ENCODE results near the gene CHRNA3. TPM values are rescaled to one million over a fixed set of nuclear protein-coding genes. Genes with fewer than 3 reads are reported as not detected.

The CHRNA3 gene
- total RNA-seq, 1 experiment from 2014 or later = not detected

GRCh38 chr15:78573416-78573815 lies 47.4 kb downstream of the CHRNA3 start:
- BruUV-seq (replicated peaks) = no TSS peak
- intact Hi-C loops (cut with micrococcal nuclease) = no loop called here
- Histone ChIP-seq H3K4me3 (replicated peaks in 1 of 2; ENCODE audit: low read depth in 1 of 2, low read length in 2 of 2) (no peak overlapping the region), H3K27ac (ENCODE audit: low read depth, low read length) (no peak overlapping the region), H2AFZ (ENCODE audit: low read depth, low read length, poor library complexity, severe bottlenecking) (no peak overlapping the region), H4K20me1 (ENCODE audit: insufficient read depth) (no peaks in the 10 kb centered on the region; the same call in 1 of the 2 replicates), H3K27me3 (ENCODE audit: insufficient read depth, low read length) (no peaks in the 10 kb centered on the region), H3K9me3 (ENCODE audit: control insufficient read depth in 1 of 2, insufficient read depth in 1 of 2, low read depth in 1 of 2, low read length in 2 of 2) (no peaks in the 10 kb centered on the region), H3K9ac (ENCODE audit: low read length) (no peak overlapping the region), H3K4me1 (ENCODE audit: control insufficient read depth in 1 of 2, insufficient read depth in 2 of 2, low read length in 2 of 2) (no peaks in the 10 kb centered on the region), H3K4me2 (ENCODE audit: low read length) (no peak overlapping the region), H3K79me2 (ENCODE audit: insufficient read depth, low read length) (peaks cover 62% of the 10 kb centered on the region), H3K36me3 (ENCODE audit: control insufficient read depth in 1 of 2, insufficient read depth in 2 of 2, low read length in 2 of 2) (no peaks in the 10 kb centered on the region), H3K9me2 (ENCODE audit: insufficient read depth) (no peaks in the 10 kb centered on the region)
- ATAC-seq (no peak), DNase-seq (ENCODE audit: low read depth, low spot score) (no peak)
- ChIA-PET RAD21 (ENCODE audit: low non-redundant PET in 1 of 2, low total read pairs in 2 of 2, uncharacterized antibody in 2 of 2, unreplicated experiment in 2 of 2) (no interaction called here), CTCF (no interaction called here), POLR2A (no interaction called here)
- TF ChIP-seq RAD21 (IDR thresholded peaks at IDR 0.05; ENCODE audit: low read depth) (no peak), SIN3A (IDR thresholded peaks at IDR 0.05; ENCODE audit: low read depth) (no peak), POLR2A (IDR thresholded peaks at IDR 0.05; ENCODE audit: borderline replicate concordance, extremely low read depth, insufficient read depth, insufficient read length) (no peak), ATF3 (IDR thresholded peaks at IDR 0.05) (no peak)

DNA sequence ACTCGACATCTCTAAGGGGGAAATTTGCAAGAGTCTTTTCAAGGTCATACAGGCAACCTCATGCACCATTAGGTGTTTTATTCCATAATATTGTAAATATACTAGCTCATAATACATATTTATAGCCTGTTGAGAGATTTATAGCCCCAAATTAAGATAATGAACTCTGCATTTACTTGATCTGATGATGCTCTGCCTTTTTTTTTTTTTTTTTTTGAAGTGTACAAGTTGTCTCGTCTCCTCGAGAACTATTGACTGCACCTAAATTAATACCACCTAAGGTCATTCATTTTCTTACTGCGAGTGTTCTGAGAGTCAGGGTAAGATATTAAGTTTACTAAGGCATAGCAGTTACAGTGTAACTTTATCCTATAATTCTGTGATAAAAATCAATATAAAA lies 49.4 kb downstream of the CHRNA3 start:
- H3K36me3 ChIP-seq (ENCODE audit: control insufficient read depth in 1 of 2, insufficient read depth in 2 of 2, low read length in 2 of 2) = no peaks in the 10 kb centered on the region
- intact Hi-C loops (cut with micrococcal nuclease) = no loop called here
- H4K20me1 ChIP-seq (ENCODE audit: insufficient read depth) = no peaks in the 10 kb centered on the region; the same call in 1 of the 2 replicates
- ChIA-PET CTCF (no interaction called here), POLR2A (no interaction called here), RAD21 (ENCODE audit: low non-redundant PET in 1 of 2, low total read pairs in 2 of 2, uncharacterized antibody in 2 of 2, unreplicated experiment in 2 of 2) (no interaction called here)
- no peak for ATAC-seq
- H3K9me3 ChIP-seq (ENCODE audit: control insufficient read depth in 1 of 2, insufficient read depth in 1 of 2, low read depth in 1 of 2, low read length in 2 of 2) = no peaks in the 10 kb centered on the region
- no peak overlapping the region for H3K4me2 ChIP-seq (ENCODE audit: low read length)
- H2AFZ ChIP-seq (ENCODE audit: low read depth, low read length, poor library complexity, severe bottlenecking) = no peak overlapping the region
- no peaks in the 10 kb centered on the region for H3K9me2 ChIP-seq (ENCODE audit: insufficient read depth)
- no peak overlapping the region for H3K9ac ChIP-seq (ENCODE audit: low read length)
- no TSS peak for BruUV-seq (replicated peaks)
- no peak overlapping the region for H3K27ac ChIP-seq (ENCODE audit: low read depth, low read length)
- H3K27me3 ChIP-seq (ENCODE audit: insufficient read depth, low read length) = no peaks in the 10 kb centered on the region
- peaks cover 0 to 4% of the 10 kb centered on the region in 2 experiments; a peak in 1 of 4 replicates for H3K4me1 ChIP-seq (ENCODE audit: control insufficient read depth in 1 of 2, insufficient read depth in 2 of 2, low read length in 2 of 2)
- peaks cover 66% of the 10 kb centered on the region for H3K79me2 ChIP-seq (ENCODE audit: insufficient read depth, low read length)
- H3K4me3 ChIP-seq (replicated peaks in 1 of 2; ENCODE audit: low read depth in 1 of 2, low read length in 2 of 2) = no peak overlapping the region
- no peak for DNase-seq (ENCODE audit: low read depth, low spot score)
- TF ChIP-seq, protein P1, sequence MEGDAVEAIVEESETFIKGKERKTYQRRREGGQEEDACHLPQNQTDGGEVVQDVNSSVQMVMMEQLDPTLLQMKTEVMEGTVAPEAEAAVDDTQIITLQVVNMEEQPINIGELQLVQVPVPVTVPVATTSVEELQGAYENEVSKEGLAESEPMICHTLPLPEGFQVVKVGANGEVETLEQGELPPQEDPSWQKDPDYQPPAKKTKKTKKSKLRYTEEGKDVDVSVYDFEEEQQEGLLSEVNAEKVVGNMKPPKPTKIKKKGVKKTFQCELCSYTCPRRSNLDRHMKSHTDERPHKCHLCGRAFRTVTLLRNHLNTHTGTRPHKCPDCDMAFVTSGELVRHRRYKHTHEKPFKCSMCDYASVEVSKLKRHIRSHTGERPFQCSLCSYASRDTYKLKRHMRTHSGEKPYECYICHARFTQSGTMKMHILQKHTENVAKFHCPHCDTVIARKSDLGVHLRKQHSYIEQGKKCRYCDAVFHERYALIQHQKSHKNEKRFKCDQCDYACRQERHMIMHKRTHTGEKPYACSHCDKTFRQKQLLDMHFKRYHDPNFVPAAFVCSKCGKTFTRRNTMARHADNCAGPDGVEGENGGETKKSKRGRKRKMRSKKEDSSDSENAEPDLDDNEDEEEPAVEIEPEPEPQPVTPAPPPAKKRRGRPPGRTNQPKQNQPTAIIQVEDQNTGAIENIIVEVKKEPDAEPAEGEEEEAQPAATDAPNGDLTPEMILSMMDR (IDR thresholded peaks at IDR 0.05 in 2 of 3, conservative IDR thresholded peaks at IDR 0.05 in 1 of 3; ENCODE audit: borderline replicate concordance in 1 of 3, insufficient read depth in 1 of 3, low read depth in 2 of 3, low read length in 2 of 3) = no peak
- no peak for TF ChIP-seq ELF1 (IDR thresholded peaks at IDR 0.05; ENCODE audit: borderline replicate concordance, low read depth)
- no peak for TF ChIP-seq ZNF274 (IDR thresholded peaks at IDR 0.05; ENCODE audit: low read depth, low read length)
- TF ChIP-seq ZFX (IDR thresholded peaks at IDR 0.05) = no peak
- no peak for TF ChIP-seq FOSL1 (IDR thresholded peaks at IDR 0.05; ENCODE audit: low read depth)
- no peak for TF ChIP-seq EZH2 (IDR thresholded peaks at IDR 0.05)
- TF ChIP-seq SIN3A (IDR thresholded peaks at IDR 0.05; ENCODE audit: low read depth) = no peak
- no peak for TF ChIP-seq EZH2phosphoT487 (IDR thresholded peaks at IDR 0.05; ENCODE audit: borderline replicate concordance)
- no peak for TF ChIP-seq CBX3 (IDR thresholded peaks at IDR 0.05; ENCODE audit: low read depth)
- TF ChIP-seq POLR2AphosphoS5 (IDR thresholded peaks at IDR 0.05; ENCODE audit: low read depth, low read length) = no peak
- no peak for TF ChIP-seq RAD21 (IDR thresholded peaks at IDR 0.05; ENCODE audit: low read depth)
- TF ChIP-seq JUND (IDR thresholded peaks at IDR 0.05) = no peak
- TF ChIP-seq EGR1 (IDR thresholded peaks at IDR 0.05; ENCODE audit: low read depth) = no peak
- no peak for TF ChIP-seq YY1 (IDR thresholded peaks at IDR 0.05; ENCODE audit: extremely low read depth, insufficient replicate concordance, low read depth, low read length)
- TF ChIP-seq POLR2A (IDR thresholded peaks at IDR 0.05; ENCODE audit: borderline replicate concordance, extremely low read depth, insufficient read depth, insufficient read length) = no peak
- TF ChIP-seq, protein P2, sequence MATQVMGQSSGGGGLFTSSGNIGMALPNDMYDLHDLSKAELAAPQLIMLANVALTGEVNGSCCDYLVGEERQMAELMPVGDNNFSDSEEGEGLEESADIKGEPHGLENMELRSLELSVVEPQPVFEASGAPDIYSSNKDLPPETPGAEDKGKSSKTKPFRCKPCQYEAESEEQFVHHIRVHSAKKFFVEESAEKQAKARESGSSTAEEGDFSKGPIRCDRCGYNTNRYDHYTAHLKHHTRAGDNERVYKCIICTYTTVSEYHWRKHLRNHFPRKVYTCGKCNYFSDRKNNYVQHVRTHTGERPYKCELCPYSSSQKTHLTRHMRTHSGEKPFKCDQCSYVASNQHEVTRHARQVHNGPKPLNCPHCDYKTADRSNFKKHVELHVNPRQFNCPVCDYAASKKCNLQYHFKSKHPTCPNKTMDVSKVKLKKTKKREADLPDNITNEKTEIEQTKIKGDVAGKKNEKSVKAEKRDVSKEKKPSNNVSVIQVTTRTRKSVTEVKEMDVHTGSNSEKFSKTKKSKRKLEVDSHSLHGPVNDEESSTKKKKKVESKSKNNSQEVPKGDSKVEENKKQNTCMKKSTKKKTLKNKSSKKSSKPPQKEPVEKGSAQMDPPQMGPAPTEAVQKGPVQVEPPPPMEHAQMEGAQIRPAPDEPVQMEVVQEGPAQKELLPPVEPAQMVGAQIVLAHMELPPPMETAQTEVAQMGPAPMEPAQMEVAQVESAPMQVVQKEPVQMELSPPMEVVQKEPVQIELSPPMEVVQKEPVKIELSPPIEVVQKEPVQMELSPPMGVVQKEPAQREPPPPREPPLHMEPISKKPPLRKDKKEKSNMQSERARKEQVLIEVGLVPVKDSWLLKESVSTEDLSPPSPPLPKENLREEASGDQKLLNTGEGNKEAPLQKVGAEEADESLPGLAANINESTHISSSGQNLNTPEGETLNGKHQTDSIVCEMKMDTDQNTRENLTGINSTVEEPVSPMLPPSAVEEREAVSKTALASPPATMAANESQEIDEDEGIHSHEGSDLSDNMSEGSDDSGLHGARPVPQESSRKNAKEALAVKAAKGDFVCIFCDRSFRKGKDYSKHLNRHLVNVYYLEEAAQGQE (IDR thresholded peaks at IDR 0.05; ENCODE audit: low read depth) = no peak

All from HCT116 (cell line).